NCI-H82 (cell line): ENCODE results near the gene RPS6KC1.

ENCODE experiments used
- DNase-seq: peaks from one replicate; lab custom pipeline; 2025; lab: John Stamatoyannopoulos, UW

Gene RPS6KC1

DNA sequence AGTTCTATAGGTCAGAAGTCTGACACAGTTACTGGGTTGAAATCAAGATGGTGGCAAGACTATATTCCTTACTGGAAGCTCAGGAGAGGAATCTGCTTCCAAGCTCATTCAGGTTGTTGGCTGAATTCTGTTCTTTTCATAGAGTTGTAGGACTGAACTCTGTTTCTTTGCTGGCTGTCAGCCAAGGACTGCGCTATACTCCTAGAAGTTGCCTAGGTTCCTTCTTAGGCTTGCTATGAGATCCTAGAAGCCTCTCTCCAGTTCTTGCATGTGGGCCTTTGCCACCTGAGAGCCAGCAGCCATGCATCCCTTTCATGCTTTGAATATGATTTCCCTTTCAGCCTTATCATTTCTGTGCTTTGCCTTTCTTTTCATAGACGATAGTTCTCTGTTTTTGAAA lies 176.4 kb downstream of the RPS6KC1 start:
- DNase-seq: no peak

DNA sequence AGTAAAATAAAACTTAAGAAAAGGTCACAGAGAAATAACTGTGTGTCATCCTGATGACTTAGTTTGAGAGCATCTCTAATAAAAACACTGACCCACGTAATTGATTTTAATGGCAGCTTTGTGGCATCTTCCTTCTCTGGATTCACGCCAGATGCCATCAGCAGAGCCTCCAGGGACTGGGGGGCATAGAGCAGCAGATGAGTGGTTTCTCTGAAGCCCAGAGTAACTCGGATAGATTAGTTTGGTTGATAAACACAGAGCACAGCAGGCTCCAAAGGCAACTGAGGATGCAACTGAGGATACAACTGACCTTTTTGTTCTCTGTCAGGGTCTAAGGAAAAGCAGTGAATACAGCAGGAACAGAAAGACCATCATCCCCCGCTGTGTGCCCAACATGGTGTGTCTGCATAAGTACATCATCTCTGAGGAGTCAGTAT lies 180.8 kb downstream of the RPS6KC1 start:
- DNase-seq: peak; percentile 48

DNA sequence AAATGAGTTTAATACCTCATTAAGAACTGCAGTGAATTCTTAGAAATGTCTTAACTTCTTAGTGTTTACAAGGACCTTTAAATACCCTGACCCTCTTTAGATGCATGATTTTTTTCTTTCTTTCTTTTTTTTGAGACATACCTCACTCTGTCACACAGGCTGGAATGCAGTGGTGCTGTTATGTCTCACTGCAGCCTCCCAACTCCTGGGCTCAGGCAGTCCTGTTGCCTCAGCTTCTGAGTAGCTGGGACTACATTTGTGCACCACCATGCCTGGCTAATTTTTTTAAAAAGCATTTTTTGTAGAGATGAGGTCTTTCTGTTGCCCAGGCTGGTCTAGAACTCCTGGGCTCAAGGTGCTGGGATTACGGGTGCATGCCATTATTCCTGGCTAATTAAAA lies 191.8 kb downstream of the RPS6KC1 start:
- no peak for DNase-seq

DNA sequence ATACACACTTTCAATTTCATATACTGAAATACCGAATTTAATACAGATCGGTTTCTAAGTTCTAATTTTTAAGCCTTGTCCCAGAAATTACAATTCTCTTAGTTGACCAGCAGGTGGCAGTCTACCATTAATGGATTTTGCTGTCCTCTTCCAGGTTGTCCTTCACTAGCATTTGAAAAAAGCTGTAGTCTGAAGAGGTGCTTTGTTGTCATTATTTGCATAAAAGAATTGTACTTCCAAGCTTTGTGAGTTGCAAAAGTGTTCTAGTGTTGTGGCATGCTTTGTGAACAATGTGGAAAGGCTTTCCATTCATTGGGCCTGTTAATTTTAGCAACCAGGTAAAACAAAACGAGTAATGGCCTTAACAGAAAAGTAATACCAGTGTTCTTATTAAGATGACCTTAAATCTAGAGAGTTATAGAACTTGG lies 193.6 kb downstream of the RPS6KC1 start:
- peak; percentile 75 for DNase-seq

DNA sequence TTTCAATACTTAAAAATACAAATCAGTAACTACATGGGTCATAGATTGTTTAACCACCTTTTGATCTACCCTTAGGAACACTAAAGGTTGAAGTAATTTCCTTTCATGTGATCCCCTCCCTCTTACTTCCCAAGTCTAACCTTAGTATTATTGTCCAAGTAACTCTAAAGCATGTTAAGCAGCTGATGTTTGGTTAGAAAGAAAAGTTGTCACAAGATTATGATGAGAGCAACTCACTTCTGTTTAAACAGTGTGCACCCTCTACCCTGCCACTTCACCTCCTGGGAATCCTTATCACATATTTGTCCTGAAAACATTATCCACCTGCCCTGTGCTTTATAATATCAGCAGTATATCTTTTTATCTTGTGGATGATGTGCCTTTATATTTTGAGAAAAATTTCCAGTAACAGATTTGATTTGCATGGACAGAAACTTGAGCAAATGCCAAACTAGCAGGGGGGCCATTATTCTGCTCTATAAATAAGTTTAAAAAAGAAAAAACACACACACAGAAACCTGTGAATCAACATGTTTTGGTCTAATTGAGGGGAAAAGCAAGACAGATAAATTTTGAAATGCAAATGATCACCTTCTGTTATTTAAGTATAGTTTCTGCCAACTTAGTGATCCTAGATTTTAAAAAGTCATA lies 194.3 kb downstream of the RPS6KC1 start:
- DNase-seq: no peak

DNA sequence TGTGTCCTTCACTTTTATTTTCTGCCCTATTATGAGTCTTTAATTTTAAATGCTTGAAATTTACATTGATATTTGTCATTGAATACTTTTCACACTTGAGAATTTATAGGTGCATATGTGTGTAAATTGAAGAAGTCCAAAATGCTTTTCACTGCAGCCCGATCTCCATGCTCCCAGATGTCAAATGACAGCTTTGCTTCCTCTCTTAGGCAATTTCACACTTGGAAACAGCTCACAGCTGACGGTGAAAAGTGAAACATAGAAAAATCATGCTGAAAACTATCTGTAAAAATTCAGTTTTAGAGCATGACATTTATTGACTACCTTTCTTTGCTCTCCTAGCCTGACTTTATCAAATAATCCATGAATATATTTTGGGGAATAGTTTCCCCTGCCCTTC lies 196.0 kb downstream of the RPS6KC1 start:
- no peak for DNase-seq

- DNase-seq: no peak
Observed at GRCh38 chr1:213249395-213249794, 198.4 kb downstream of the RPS6KC1 start.

DNA sequence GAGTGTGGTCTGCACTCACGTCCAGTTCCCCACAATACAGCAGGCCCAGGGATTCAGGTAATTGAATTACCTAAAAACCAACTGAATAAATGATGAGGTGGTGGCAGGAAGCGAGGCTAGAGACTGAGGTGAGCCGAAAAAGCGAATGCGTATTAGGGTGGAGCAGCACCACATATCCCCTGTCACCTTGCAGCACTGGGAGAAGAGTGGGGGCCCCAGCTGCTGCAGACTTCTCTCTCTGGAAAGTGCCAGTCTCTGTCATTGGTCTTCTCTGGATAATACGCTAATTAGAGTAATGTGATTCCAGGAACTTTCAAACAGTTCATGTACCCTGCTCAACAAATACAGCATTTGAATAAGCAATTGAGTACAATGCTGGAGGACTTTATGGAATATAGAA lies 199.0 kb downstream of the RPS6KC1 start:
- peak; percentile 49 for DNase-seq

- no peak for DNase-seq
Observed at GRCh38 chr1:213250446-213250845, 199.4 kb downstream of the RPS6KC1 start.

DNA sequence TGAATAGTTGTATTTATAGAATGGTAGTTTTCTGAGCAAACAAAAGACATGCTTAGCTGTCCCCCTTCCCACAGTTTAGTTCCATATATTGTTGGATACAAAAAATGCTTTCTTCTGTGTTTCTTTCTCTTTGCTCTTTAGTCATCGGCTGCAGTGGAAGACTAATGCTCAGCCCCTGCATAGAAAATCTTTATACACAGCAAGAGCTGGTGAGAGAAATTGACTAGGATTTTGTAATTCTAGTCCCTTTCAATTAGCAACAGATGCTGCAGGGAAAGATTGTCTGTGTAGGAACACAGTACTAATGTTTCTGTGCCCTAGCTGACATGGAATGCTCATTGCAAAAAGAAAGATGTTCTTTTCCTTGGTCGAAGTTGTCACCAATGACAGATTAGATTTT lies 200.9 kb downstream of the RPS6KC1 start:
- DNase-seq: no peak

- no peak for DNase-seq
Observed at GRCh38 chr1:213256438-213257087, 205.5 kb downstream of the RPS6KC1 start.

DNA sequence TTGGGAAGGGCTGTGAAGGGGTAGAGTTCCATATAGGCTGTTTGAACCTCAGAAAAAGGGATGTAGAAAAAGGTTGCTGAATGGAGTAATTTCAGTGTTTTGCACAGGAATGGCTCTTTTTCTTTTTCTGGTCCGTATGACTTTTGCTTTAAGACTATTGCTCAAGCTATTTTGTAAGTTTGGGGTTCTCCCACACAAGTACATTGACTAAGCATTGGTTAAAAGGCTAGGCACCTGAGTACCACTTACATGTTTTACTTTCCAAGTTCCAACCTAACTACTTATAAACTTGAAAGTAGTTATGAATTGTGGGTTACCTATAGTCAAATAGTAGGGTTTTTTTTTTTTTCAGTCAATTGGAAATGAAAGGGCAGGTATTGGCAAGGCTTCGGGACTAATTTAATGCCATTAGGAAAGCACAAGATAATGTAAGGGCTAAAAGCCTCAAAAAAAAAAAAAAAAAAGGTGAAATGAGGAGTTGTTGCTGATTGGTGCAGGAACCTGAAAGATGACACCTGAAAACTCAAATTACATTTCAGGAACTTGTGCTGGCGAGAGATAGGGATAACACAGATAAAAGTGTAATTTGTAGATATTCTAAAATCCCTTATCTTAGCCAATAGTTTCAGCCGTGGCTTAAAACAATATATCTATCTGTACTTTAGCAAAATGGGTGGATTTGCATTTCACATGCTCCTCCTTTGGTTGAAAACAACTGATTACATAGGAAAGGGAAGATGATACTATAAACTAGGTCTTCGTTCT lies 209.5 kb downstream of the RPS6KC1 start:
- DNase-seq: no peak

DNA sequence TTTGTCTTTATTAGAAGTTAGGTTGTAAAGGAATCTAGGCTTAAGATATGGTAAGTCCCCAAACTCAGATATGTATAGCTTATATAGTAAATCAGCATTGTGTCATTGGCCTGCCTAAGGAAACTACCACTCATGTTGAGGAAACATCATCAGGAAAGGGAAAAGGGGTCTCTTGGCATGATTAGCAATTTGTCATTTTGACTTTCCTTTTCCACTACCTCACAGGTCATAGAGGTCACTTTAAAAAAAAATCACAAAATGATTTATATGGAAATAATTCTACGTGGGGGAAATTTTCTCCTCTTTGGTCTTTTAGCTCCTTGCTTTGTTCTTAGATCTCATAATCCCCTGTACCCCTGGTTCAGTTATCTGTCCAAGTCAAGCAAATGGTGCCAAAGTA lies 213.5 kb downstream of the RPS6KC1 start:
- DNase-seq: no peak

DNA sequence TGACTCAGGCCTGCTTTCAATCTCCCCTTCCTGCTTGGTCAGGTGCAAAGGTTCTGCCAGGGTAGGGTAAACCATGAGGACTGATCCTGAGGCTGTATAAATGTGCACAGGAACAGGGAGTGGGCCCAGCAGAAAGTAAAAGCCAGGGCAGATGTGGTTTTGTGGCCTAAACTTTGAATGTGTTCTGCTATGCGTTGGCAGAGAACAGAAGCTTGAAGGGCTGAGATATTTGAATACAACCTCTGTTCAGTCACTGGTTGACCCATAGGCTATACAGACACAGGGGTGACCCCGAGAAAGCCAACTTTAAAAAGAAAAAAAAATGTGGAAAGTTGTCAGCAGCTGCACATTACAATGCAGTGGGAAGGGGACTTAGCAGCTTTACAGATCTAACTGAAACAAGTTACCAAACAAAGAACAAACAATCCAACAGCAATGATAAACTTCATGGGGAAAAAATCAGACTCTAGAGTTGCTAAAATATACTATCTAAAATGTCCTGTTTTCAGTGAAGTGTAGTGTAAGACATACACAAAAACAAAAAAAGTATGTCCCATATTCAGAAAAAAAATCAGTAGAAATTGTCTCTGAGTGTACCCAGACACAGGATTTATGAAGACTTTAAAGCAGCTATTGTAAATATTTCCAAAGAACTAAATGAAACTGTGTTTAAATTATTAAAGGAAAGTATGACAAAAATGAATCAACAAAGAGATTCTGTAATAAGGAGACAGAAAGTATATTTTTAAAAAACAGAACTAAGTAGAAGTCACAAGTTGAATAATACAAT lies 216.1 kb downstream of the RPS6KC1 start:
- no peak for DNase-seq

- DNase-seq: no peak
Observed at GRCh38 chr1:213268221-213268620, 217.2 kb downstream of the RPS6KC1 start.

DNA sequence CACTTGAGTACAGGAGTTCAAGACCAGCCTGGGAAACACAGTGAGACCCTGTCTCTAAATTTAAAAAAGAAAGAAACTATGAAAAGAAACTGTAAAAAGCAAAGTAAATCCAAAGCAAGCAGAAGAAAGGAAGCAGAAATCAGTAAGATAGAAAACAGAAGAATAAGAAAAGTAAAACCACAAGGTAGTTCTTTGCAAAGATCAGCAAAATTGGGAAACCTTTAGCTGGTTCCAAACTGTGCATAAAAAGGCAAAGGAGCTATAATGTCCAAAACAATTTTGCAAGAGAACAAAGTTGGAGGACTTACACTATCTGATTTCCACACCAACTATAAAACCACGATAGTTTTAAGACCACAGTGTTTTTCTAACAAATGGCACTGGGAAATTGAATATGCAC lies 218.8 kb downstream of the RPS6KC1 start:
- no peak for DNase-seq

DNA sequence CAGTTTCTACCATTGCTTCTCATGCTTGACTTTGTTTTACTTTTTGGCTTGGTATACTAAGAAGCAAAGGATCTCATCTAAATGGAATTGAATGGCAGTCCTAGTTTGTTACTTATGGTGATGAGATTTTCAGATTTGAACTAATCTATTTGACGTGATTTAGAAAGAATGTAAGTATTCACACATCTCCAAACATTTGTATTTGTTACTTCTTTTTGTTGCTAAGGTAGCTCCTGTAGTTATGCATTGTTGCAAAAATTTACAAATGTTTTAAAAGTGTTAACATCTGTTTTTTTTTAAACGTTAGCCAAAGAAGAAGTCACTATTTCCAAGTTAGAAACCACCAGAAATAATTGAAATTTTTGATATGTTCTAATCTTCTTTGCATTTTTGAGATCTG lies 222.5 kb downstream of the RPS6KC1 start:
- no peak for DNase-seq

DNA sequence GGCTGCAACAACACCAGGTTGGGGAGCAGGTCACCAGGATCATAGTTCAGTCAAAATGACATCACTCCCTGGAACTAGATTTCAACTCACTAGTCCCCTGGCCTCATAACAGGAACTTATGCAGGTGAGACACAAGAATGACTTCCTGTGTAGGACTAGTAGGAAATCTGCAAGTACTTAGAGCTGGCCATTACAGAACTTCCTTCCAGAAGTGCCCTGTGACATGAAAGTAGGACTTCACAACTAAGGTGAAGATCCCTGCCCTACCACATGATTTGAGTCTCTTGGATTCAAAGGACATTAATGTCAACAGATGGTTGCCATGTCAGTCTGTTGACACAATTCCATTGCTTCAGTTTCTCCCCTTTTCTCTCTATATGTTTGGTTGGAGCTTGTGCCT lies 223.1 kb downstream of the RPS6KC1 start:
- DNase-seq: peak; percentile 8

GRCh38 chr1:213275293-213275692 lies 224.3 kb downstream of the RPS6KC1 start:
- no peak for DNase-seq

DNA sequence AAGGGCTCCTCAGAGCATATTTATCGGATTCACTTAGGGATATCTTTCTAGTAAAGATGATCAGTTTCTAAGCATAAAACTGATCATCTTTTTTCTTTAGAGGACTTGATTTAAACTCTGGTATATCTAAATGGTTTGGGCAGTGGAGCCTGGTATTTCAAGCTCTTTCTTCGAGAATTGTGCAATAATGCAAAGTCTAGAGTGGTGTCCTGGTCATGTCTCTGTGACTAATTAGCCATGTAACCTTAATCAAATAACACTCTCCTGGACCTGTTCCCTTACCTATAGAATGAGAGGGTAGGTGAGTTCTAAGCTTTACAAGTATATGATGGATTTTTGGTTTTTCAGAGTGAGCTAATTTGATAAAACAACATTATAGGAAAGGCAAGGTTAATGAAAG lies 225.2 kb downstream of the RPS6KC1 start:
- DNase-seq: no peak

DNA sequence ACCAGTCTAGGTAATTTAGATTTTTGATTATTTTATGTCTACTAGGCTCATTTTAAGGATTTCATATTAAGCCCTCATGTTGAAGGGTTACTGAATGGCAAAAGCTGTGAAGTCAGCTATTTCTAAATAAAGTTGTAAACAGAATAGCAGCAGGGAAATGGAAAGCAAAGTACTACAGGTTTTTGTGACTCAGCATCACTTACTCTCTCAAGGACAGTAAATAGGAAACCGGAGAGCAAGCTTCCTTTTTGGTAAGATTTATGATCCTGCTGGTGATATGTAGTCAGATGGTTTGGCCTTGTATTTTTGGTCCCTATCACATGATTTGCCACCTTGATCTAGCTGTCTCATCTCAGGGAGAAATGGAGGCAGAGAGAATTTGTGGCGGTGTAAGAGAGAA lies 226.0 kb downstream of the RPS6KC1 start:
- DNase-seq: no peak

GRCh38 chr1:213279410-213279809 lies 228.4 kb downstream of the RPS6KC1 start:
- no peak for DNase-seq
